HepG2 (cell line): Measurements from ENCODE around the gene CD1B. TPM values are rescaled to one million over a fixed set of nuclear protein-coding genes. Genes with fewer than 3 reads are reported as not detected.
"Not testable (repeated sequence)": the region's sequence is repeated elsewhere in the genome, so short reads cannot be mapped to it uniquely, and the experiment has no call there.

Experiments
- ATAC-seq: fragments of 200-7000 bp; cut with Tn5 transposase; 3 replicates; pipeline ENCODE4 v1.9.1; 2020; ENCODE audit warnings: mild to moderate bottlenecking, moderate library complexity
- BruUV-seq: library from RNA; stranded (reverse); fragments of 400-500 nt; replicated peaks from 2 replicates; lab custom pipeline; 2021; lab: Mats Ljungman, UMichigan
- CTCF ChIA-PET: fragments of 300-600 bp; formaldehyde crosslinking; extraction: SDS; loops from one replicate; lab custom pipeline; 2021; ENCODE audit warnings: low total read pairs, inconsistent platforms, low intra/inter-chr PET ratio; lab: Yijun Ruan, JAX
- POLR2A ChIA-PET: fragments of 350-600 bp; sonication (Branson Sonifier 250); formaldehyde crosslinking; loops from one replicate; lab custom pipeline; 2020; ENCODE audit warnings: antibody characterized with exemption, inconsistent platforms; lab: Yijun Ruan, JAX
- DNase-seq: peaks from one replicate; pipeline ENCODE4 v3.0.0-alpha.2; 2015; ENCODE audit warnings: low spot score
- FAIRE-seq: peaks from 3 replicates; lab custom pipeline; 2011; peaks lifted over from hg19 to GRCh38; lab: Jason Lieb, UNC
- H2AFZ ChIP-seq: one replicate; pipeline ENCODE4 v1.6.1; 2011; ENCODE audit warnings: low read length, inconsistent platforms
- H3K27ac ChIP-seq: fragments of 300-600 bp; 3 replicates; pipeline ENCODE4 v1.8.0; 2011; ENCODE audit warnings: mixed run types, mild to moderate bottlenecking, mixed read lengths, low read length, inconsistent platforms; ENCODE audit not compliant: insufficient read depth; ENCODE audit errors: extremely low read length
- H3K27me3 ChIP-seq, 2 experiments: fragments of 200-600 bp in 1 of 2; 2 replicates in 1 of 2; 3 replicates in 1 of 2; pipeline versions ENCODE4 v1.6.0 to v1.8.0; 2011; ENCODE audit warnings: low read length in 2 of 2, mild to moderate bottlenecking in 2 of 2, moderate library complexity in 2 of 2, inconsistent platforms in 1 of 2; ENCODE audit not compliant: insufficient read depth in 2 of 2, control insufficient read depth in 1 of 2
- H3K36me3 ChIP-seq, 2 experiments: fragments of 200-600 bp in 1 of 2; replicated peaks in 1 of 2; 2 replicates in 1 of 2; 3 replicates in 1 of 2; pipeline versions ENCODE4 v1.5.1 to v1.8.0; 2011; ENCODE audit warnings: low read length in 2 of 2, inconsistent platforms in 1 of 2; ENCODE audit not compliant: insufficient read depth in 2 of 2, control insufficient read depth in 1 of 2
- H3K4me1 ChIP-seq: 2 replicates; pipeline ENCODE4 v1.5.1; 2012; ENCODE audit warnings: low read length, inconsistent platforms; ENCODE audit not compliant: insufficient read depth
- H3K4me2 ChIP-seq: 2 replicates; pipeline ENCODE4 v1.6.0; 2011; ENCODE audit warnings: low read depth, low read length, inconsistent platforms
- H3K4me3 ChIP-seq, 3 experiments: fragments of 200-600 bp in 1 of 3; sonication (generic), shearing (Covaris generic) in 1 of 3; replicated peaks in 1 of 3; 2 replicates each; pipeline ENCODE4 v1.5.1; 2011 to 2016; ENCODE audit warnings: low read length in 3 of 3, inconsistent platforms in 2 of 3, low read depth in 2 of 3, mild to moderate bottlenecking in 2 of 3, control low read depth in 1 of 3, mixed read lengths in 1 of 3; ENCODE audit not compliant: insufficient read depth in 1 of 3
- H3K79me2 ChIP-seq: one replicate; pipeline ENCODE4 v1.6.1; 2011; ENCODE audit warnings: low read length, inconsistent platforms; ENCODE audit not compliant: insufficient read depth
- H3K9ac ChIP-seq: 2 replicates; pipeline ENCODE4 v1.6.0; 2011; ENCODE audit warnings: mild to moderate bottlenecking, low read depth, low read length, inconsistent platforms; ENCODE audit not compliant: insufficient read depth
- H3K9me3 ChIP-seq: 2 replicates; pipeline ENCODE4 v1.5.1; 2012; ENCODE audit warnings: mild to moderate bottlenecking, low read length
- H4K20me1 ChIP-seq: 2 replicates; pipeline ENCODE4 v1.6.0; 2011; ENCODE audit warnings: inconsistent platforms, mild to moderate bottlenecking, low read length, moderate library complexity; ENCODE audit not compliant: insufficient read depth
- CHCHD3 ChIP-seq: sonication (generic); formaldehyde crosslinking; IDR thresholded peaks from 2 replicates; pipeline ENCODE4 v1.8.0; 2022; ENCODE audit warnings: mild to moderate bottlenecking, missing genetic modification reagents, moderate library complexity
- MTA1 ChIP-seq: sonication (generic); formaldehyde crosslinking; IDR thresholded peaks from 2 replicates; pipeline ENCODE4 v1.4.0; 2020; ENCODE audit warnings: missing genetic modification reagents, mild to moderate bottlenecking, borderline replicate concordance
- POLR2AphosphoS5 ChIP-seq: IDR thresholded peaks from 2 replicates; pipeline ENCODE4 v1.6.1; 2012; ENCODE audit warnings: low read depth, low read length
- RCOR2 ChIP-seq: IDR thresholded peaks from 2 replicates; pipeline ENCODE4 v1.6.1; 2016; ENCODE audit warnings: missing biosample characterization, missing genetic modification reagents
- U2AF2 ChIP-seq: fragments of 200-400 bp; formaldehyde crosslinking; IDR thresholded peaks from 2 replicates; pipeline ENCODE4 v1.6.1; 2017; ENCODE audit warnings: low read depth, mild to moderate bottlenecking, low read length
- ZNF326 ChIP-seq: sonication (generic); formaldehyde crosslinking; IDR thresholded peaks from 2 replicates; pipeline ENCODE4 v1.4.0; 2020; ENCODE audit warnings: missing genetic modification reagents, borderline replicate concordance
- WGBS: methylation state at CpG from one replicate; pipeline ENCODE4 v1.1.6; 2017; ENCODE audit warnings: low lambda C conversion rate; 5-methylcytosine and 5-hydroxymethylcytosine counted together
- in situ Hi-C: cut with HindIII; loops from 2 replicates; pipeline ENCODE4 v1.10.0; 2017; ENCODE audit warnings: low pct_unique_long_range_greater_than_20kb; ENCODE audit not compliant: extremely low pct_ligation_motif_present
- intact Hi-C: fragments of 100-400 bp; cut with micrococcal nuclease; formaldehyde crosslinking; loops from one replicate; pipeline ENCODE4 v1.10.0; 2022; ENCODE audit not compliant: unreplicated experiment
- polyA plus RNA-seq, 8 experiments: library from polyadenylated mRNA; depleted of rRNA in 3 of 8; stranded (reverse) in 7 of 8; unstranded in 1 of 8; fragments of >200 nt; fragmentation: Illumina TruSeq in 4 of 8; extraction: Trizol in 4 of 8; gene quantifications; 2 replicates each; pipeline versions ENCODE4 v1.2.1 to v1.2.3, GENCODE V29; 2011 to 2016; ENCODE audit warnings: low read depth in 4 of 8, missing spikeins in 1 of 8, mixed read lengths in 1 of 8; ENCODE audit not compliant: insufficient read depth in 1 of 8
- total RNA-seq, 5 experiments: library from RNA; depleted of rRNA; stranded (reverse); fragments of >200 nt; fragmentation: Illumina TruSeq; extraction: Trizol; gene quantifications; 2 replicates each; pipeline ENCODE4 v1.2.3, GENCODE V29; 2016; ENCODE audit warnings: low read depth in 1 of 5

Gene CD1B
- total and polyA plus RNA-seq, 2 of the 13 experiments (the other 11 are each of a cell fraction or from before 2014, with no cell fraction given): not detected

- ATAC-seq (no peak), FAIRE-seq (no peak), DNase-seq (no peak)
- POLR2A ChIA-PET: no interaction called here
- Histone ChIP-seq H3K4me2 (no peak overlapping the region), H3K79me2 (no peaks in the 10 kb centered on the region), H3K4me3 (no peak overlapping the region), H4K20me1 (no peaks in the 10 kb centered on the region), H2AFZ (no peak overlapping the region), H3K4me1 (no peaks in the 10 kb centered on the region), H3K9me3 (peaks cover 68% of the 10 kb centered on the region), H3K27me3 (no peaks in the 10 kb centered on the region), H3K27ac (no peak overlapping the region), H3K9ac (no peak overlapping the region), H3K36me3 (no peaks in the 10 kb centered on the region)
- intact Hi-C loops: no loop called here
- TF ChIP-seq MTA1 (no peak), CHCHD3 (CRISPR knock-in tag) (no peak), POLR2AphosphoS5 (no peak), ZNF326 (CRISPR knock-in tag) (no peak), U2AF2 (no peak), RCOR2 (CRISPR knock-in tag) (no peak)
- BruUV-seq: no TSS peak
- in situ Hi-C loops: no loop called here
- CTCF ChIA-PET: no interaction called here
- 5% methylated on average over 1 of the region's 1 CpG for WGBS
These were observed 43.5 kb upstream of the CD1B start for GRCh38 chr1:158374860-158375259.

DNA sequence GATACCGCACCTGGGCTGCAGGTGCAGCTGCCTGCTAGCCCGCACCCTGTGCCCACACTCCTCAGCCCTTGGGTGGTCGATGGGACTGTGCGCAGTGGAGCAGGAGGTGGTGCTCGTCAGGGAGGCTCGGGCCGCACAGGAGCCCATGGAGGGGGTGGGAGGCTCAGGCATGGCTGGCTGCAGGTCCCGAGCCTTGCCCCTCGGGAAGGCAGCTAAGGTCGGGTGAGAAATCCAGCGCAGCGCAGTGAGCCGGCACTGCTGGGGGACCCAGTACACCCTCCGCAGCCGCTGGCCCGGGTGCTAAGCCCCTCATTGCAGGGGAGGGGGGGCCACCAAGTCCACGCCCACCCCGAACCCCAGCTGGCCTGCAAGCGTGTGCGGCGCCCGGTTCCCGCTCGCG, 42.8 kb upstream of the CD1B start:
- H2AFZ ChIP-seq, FAIRE-seq, in situ Hi-C loops, POLR2A ChIA-PET, H3K4me1 ChIP-seq, intact Hi-C loops, H4K20me1 ChIP-seq, DNase-seq, BruUV-seq, H3K9ac ChIP-seq, H3K27ac ChIP-seq, H3K79me2 ChIP-seq, CTCF ChIA-PET, H3K4me2 ChIP-seq, H3K4me3 ChIP-seq, H3K36me3 ChIP-seq, ATAC-seq, H3K27me3 ChIP-seq: not testable (repeated sequence)
- no CpG with 5 or more reads among the region's 25 CpGs for WGBS
- peaks cover 72% of the 10 kb centered on the region for H3K9me3 ChIP-seq
